Measurements from ENCODE around the gene ARRDC5. TPM values are rescaled to one million over a fixed set of nuclear protein-coding genes. Genes with fewer than 3 reads are reported as not detected.

ARRDC5 gene
- total and polyA plus RNA-seq, 2 of the 8 experiments (the other 6 are each of a cell fraction or from before 2014, with no cell fraction given), result not detected

DNA sequence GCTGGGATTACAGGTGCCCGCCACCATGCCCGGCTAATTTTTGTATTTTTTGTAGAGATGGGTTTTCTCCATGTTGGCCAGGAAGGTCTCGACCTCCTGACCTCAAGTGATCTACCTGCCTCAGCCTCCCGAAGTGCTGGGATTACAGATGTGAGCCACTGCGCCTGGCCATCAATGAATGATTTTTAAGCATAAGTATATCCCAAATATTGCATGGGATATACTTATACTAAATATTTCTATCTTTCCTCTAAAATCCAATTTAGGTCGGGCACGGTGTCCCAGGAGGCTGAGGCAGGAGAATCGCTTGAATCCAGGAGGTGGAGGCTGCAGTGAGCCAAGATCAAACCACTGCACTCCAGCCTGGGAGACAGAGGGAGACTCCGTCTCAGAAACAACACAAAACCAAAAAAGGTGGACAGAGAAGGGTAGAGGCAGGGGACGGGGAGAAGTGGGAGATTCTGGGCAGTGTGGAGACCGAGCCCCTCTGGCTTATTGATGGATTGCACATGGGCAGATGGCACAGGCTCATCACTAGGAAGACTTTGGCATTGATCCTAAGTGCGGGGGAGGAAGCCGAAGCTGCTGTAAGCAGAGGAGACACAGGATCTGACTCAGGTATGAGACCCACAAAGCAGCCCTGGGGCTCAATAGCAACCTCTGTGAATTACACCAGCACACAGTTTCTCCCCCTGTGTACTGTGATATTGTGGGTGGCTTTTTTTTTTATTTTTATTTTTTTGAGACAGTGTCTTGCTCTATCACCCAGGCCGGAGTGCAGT, 13.5 kb downstream of the ARRDC5 start:
- H3K79me1 ChIP-seq (ENCODE audit: low read depth, low read length), result no peaks in the 10 kb centered on the region
- no peak overlapping the region for H3K18ac ChIP-seq (ENCODE audit: extremely low read depth, low read length)
- FAIRE-seq, result no peak
- no peak overlapping the region for H3K9ac ChIP-seq (replicated peaks in 1 of 4; ENCODE audit: extremely low read depth in 1 of 4, low read depth in 3 of 4, low read length in 3 of 4)
- H3K4ac ChIP-seq (replicated peaks; ENCODE audit: insufficient read length, low read depth, low read length), result no peak overlapping the region
- no peak overlapping the region for H2BK12ac ChIP-seq (ENCODE audit: low read depth, low read length)
- no peak overlapping the region for H2BK15ac ChIP-seq (ENCODE audit: low read length)
- H3K23ac ChIP-seq (ENCODE audit: insufficient read length), result no peak overlapping the region
- H3K9me3 ChIP-seq (ENCODE audit: insufficient read depth in 2 of 2, low read depth in 1 of 2, low read length in 1 of 2), result no peaks in the 10 kb centered on the region
- no peak overlapping the region for H2AK5ac ChIP-seq (ENCODE audit: low read depth, low read length)
- no peak overlapping the region for H4K8ac ChIP-seq (ENCODE audit: extremely low read depth, insufficient read depth, low read length)
- H3K79me2 ChIP-seq (ENCODE audit: control insufficient read depth in 1 of 2, insufficient read depth in 2 of 2, low read length in 2 of 2), result no peaks in the 10 kb centered on the region
- peaks cover 0 to 7% (median 4%) of the 10 kb centered on the region in 4 experiments; a peak in 4 of 7 replicates for H3K27me3 ChIP-seq (replicated peaks in 1 of 4; ENCODE audit: control insufficient read depth in 3 of 4, extremely low read depth in 1 of 4, insufficient read depth in 3 of 4, low read length in 3 of 4)
- H3K27ac ChIP-seq (ENCODE audit: low read depth, low read length), result no peak overlapping the region
- H3K14ac ChIP-seq (ENCODE audit: insufficient read length), result no peak overlapping the region
- no peak overlapping the region for H4K5ac ChIP-seq (ENCODE audit: insufficient read length, low read depth, low read length)
- H2BK120ac ChIP-seq (replicated peaks; ENCODE audit: low read depth, low read length), result no peak overlapping the region
- no peaks in the 10 kb centered on the region for H3K36me3 ChIP-seq (ENCODE audit: control insufficient read depth in 2 of 4, insufficient read depth in 4 of 4, low read length in 3 of 4)
- no peak overlapping the region for H4K91ac ChIP-seq (replicated peaks; ENCODE audit: insufficient read length, low read length)
- no peak overlapping the region for H2BK20ac ChIP-seq (ENCODE audit: low read length)
- H3K4me1 ChIP-seq (replicated peaks in 1 of 4; ENCODE audit: control insufficient read depth in 3 of 4, insufficient read depth in 4 of 4, low read length in 3 of 4), result no peaks in the 10 kb centered on the region
- WGBS, 2 experiments (ENCODE audit: extremely low coverage in 1 of 2, insufficient coverage in 1 of 2, insufficient read length in 1 of 2, insufficient replicate concordance in 2 of 2, low coverage in 1 of 2, low lambda C conversion rate in 2 of 2, missing lambda C conversion rate in 1 of 2), result 90% methylated on average over 14 of the region's 14 CpGs; no CpG with 5 or more reads in 1 of the 2 experiments
- ChIA-PET POLR2A (ENCODE audit: partially characterized antibody) (no interaction called here), CTCF (ENCODE audit: partially characterized antibody) (interaction anchor here (0.6 to 0.7 kb wide), 2 partner anchors 16 to 19 kb away, joined by 3 read pairs; no protein-coding TSS in a partner anchor)
- no peak overlapping the region for H2AFZ ChIP-seq (ENCODE audit: low read length)
- peaks cover 0 to 1% of the 10 kb centered on the region in 2 experiments for H4K20me1 ChIP-seq (replicated peaks in 1 of 2; ENCODE audit: control insufficient read depth in 1 of 2, insufficient read depth in 2 of 2, low read length in 2 of 2)
- H3K4me2 ChIP-seq (ENCODE audit: insufficient read depth in 1 of 2, low read depth in 2 of 2, low read length in 2 of 2), result no peak overlapping the region
- H3K4me3 ChIP-seq (ENCODE audit: extremely low read depth in 1 of 4, insufficient read depth in 2 of 4, low read depth in 3 of 4, low read length in 4 of 4), result no peak overlapping the region
- H3K23me2 ChIP-seq (ENCODE audit: low read depth, low read length), result no peaks in the 10 kb centered on the region
- no peak overlapping the region for H3K56ac ChIP-seq (replicated peaks; ENCODE audit: insufficient read length, low read depth, low read length)
- no peak for DNase-seq (ENCODE audit: low read depth in 1 of 2, low spot score in 2 of 2)
- H2BK5ac ChIP-seq (ENCODE audit: low read depth, low read length), result no peak overlapping the region
- TF ChIP-seq ATF3 (IDR thresholded peaks at IDR 0.05; ENCODE audit: insufficient read depth, low read depth, low read length), result no peak
- no peak for TF ChIP-seq EZH2 (IDR thresholded peaks at IDR 0.05; ENCODE audit: low read depth, low read length, severe bottlenecking)
- TF ChIP-seq SRF (IDR thresholded peaks at IDR 0.05; ENCODE audit: low read depth, low read length), result no peak

All from H1 (cell line).